Smooth muscle cell (in vitro differentiated cells): ENCODE data around the gene AMFR. TPM values are rescaled to one million over a fixed set of nuclear protein-coding genes. Genes with fewer than 3 reads are reported as not detected.
"Not testable (repeated sequence)": the region's sequence is repeated elsewhere in the genome, so short reads cannot be mapped to it uniquely, and the experiment has no call there.

Experiments
- DNase-seq: peaks from one replicate; lab custom pipeline; 2025; ENCODE audit not compliant: unreplicated experiment; lab: John Stamatoyannopoulos, UW
- H2AFZ ChIP-seq: fragments of 200-600 bp; sonication (generic); 2 replicates; pipeline ENCODE4 v1.6.0; 2016; ENCODE audit warnings: antibody characterized with exemption, low read depth, mild to moderate bottlenecking
- H3F3A ChIP-seq: fragments of 200-600 bp; sonication (generic); 2 replicates; pipeline ENCODE4 v1.6.0; 2017; ENCODE audit warnings: antibody characterized with exemption, low read depth
- H3K27ac ChIP-seq: fragments of 200-600 bp; sonication (generic); 2 replicates; pipeline ENCODE4 v1.5.1; 2016; ENCODE audit warnings: low read depth, mild to moderate bottlenecking
- H3K27me3 ChIP-seq: fragments of 200-600 bp; sonication (generic); 2 replicates; pipeline ENCODE4 v1.6.1; 2016; ENCODE audit warnings: low read depth, mild to moderate bottlenecking
- H3K36me3 ChIP-seq: fragments of 200-600 bp; sonication (generic); 2 replicates; pipeline ENCODE4 v1.5.1; 2016; ENCODE audit warnings: low read depth
- H3K4me1 ChIP-seq: fragments of 200-600 bp; sonication (generic); 2 replicates; pipeline ENCODE4 v1.5.1; 2016; ENCODE audit warnings: low read depth
- H3K4me2 ChIP-seq: fragments of 200-600 bp; sonication (generic); 2 replicates; pipeline ENCODE4 v1.6.0; 2016; ENCODE audit warnings: mild to moderate bottlenecking
- H3K4me3 ChIP-seq: fragments of 200-600 bp; sonication (generic); 2 replicates; pipeline ENCODE4 v1.5.1; 2016; ENCODE audit warnings: mild to moderate bottlenecking
- H3K79me2 ChIP-seq: fragments of 200-600 bp; sonication (generic); 2 replicates; pipeline ENCODE4 v1.6.0; 2016; ENCODE audit warnings: low read depth, mild to moderate bottlenecking
- H3K9ac ChIP-seq: fragments of 200-600 bp; sonication (generic); 2 replicates; pipeline ENCODE4 v1.6.0; 2016; ENCODE audit warnings: low read depth
- H3K9me3 ChIP-seq: fragments of 200-600 bp; sonication (generic); replicated peaks from 2 replicates; pipeline ENCODE4 v1.5.1; 2016; ENCODE audit warnings: low read depth
- H4K20me1 ChIP-seq: fragments of 200-600 bp; sonication (generic); 2 replicates; pipeline ENCODE4 v1.6.0; 2016; ENCODE audit warnings: low read depth
- CTCF ChIP-seq: fragments of 200-600 bp; sonication (generic); IDR thresholded peaks from 2 replicates; pipeline ENCODE4 v1.5.1; 2017; ENCODE audit warnings: borderline replicate concordance, mild to moderate bottlenecking, antibody characterized with exemption; ENCODE audit not compliant: insufficient read depth, poor library complexity, severe bottlenecking
- WGBS: methylation state at CpG from one replicate; pipeline ENCODE4 v1.1.7; 2016; ENCODE audit warnings: low lambda C conversion rate; 5-methylcytosine and 5-hydroxymethylcytosine counted together
- polyA plus RNA-seq: library from polyadenylated mRNA; unstranded; fragments of >200 nt; fragmentation: Nextera tagmentation; extraction: Ambion mirVana; gene quantifications from 2 replicates; pipeline ENCODE4 v1.2.1, GENCODE V29; 2016
- total RNA-seq: library from RNA; depleted of rRNA; stranded (reverse); fragments of >200 nt; gene quantifications from 2 replicates; pipeline ENCODE4 v1.2.3, GENCODE V29; 2014

Gene AMFR
- total and polyA plus RNA-seq, 2 experiments from 2014 or later: 45.2 to 76.6 TPM

- not testable (repeated sequence) for H3K9ac ChIP-seq, H4K20me1 ChIP-seq, DNase-seq, H3K4me3 ChIP-seq, H3K27me3 ChIP-seq, H3K4me1 ChIP-seq, H3K4me2 ChIP-seq, H3F3A ChIP-seq, H3K27ac ChIP-seq, H2AFZ ChIP-seq
- Histone ChIP-seq H3K9me3 (peaks cover 19% of the 10 kb centered on the region), H3K36me3 (peaks cover 29% of the 10 kb centered on the region), H3K79me2 (peaks cover 13% of the 10 kb centered on the region)
- 88% methylated on average over 6 of the region's 6 CpGs for WGBS
Observed at GRCh38 chr16:56379044-56379443, 46.3 kb downstream of the AMFR start.

GRCh38 chr16:56375792-56376191 is 49.6 kb downstream of the AMFR start:
- peaks cover 13% of the 10 kb centered on the region for H3K79me2 ChIP-seq
- 95% methylated on average over 6 of the region's 6 CpGs for WGBS
- not testable (repeated sequence) for H3K27ac ChIP-seq

GRCh38 chr16:56373003-56373402 is 52.3 kb downstream of the AMFR start:
- no peak for DNase-seq
- no peaks in the 10 kb centered on the region for H3K36me3 ChIP-seq
- no peaks in the 10 kb centered on the region for H3K27me3 ChIP-seq
- H4K20me1 ChIP-seq: peaks cover 16% of the 10 kb centered on the region
- no peak overlapping the region for H3K4me2 ChIP-seq
- no peak overlapping the region for H2AFZ ChIP-seq
- no peaks in the 10 kb centered on the region for H3F3A ChIP-seq
- no peaks in the 10 kb centered on the region for H3K9me3 ChIP-seq
- no peaks in the 10 kb centered on the region for H3K4me1 ChIP-seq
- WGBS: 86% methylated on average over 4 of the region's 4 CpGs
- no peak for TF ChIP-seq CTCF
- no peak overlapping the region for H3K27ac ChIP-seq
- no peak overlapping the region for H3K4me3 ChIP-seq
- peaks cover 13% of the 10 kb centered on the region for H3K79me2 ChIP-seq
- no peak overlapping the region for H3K9ac ChIP-seq

More at GRCh38 chr16:56375792-56376191, 49.6 kb downstream of the AMFR start:
- not testable (repeated sequence) for H3F3A ChIP-seq, H3K27me3 ChIP-seq, H3K4me2 ChIP-seq, H3K4me3 ChIP-seq, H2AFZ ChIP-seq, H3K9ac ChIP-seq, DNase-seq, H3K4me1 ChIP-seq, H3K9me3 ChIP-seq
- H3K36me3 ChIP-seq: peaks cover 14% of the 10 kb centered on the region
- H4K20me1 ChIP-seq: peaks cover 16% of the 10 kb centered on the region

- Histone ChIP-seq H3K9ac (no peak overlapping the region), H2AFZ (no peak overlapping the region), H3K4me1 (no peaks in the 10 kb centered on the region), H3K4me2 (no peak overlapping the region), H4K20me1 (peaks cover 16% of the 10 kb centered on the region), H3K79me2 (peaks cover 11% of the 10 kb centered on the region), H3K27ac (no peak overlapping the region), H3K4me3 (no peak overlapping the region), H3F3A (no peaks in the 10 kb centered on the region), H3K9me3 (no peaks in the 10 kb centered on the region), H3K36me3 (no peaks in the 10 kb centered on the region), H3K27me3 (no peaks in the 10 kb centered on the region)
- DNase-seq: no peak
- WGBS: 93% methylated on average over 7 of the region's 7 CpGs
- no peak for TF ChIP-seq CTCF
Observed at GRCh38 chr16:56372013-56372634, 53.2 kb downstream of the AMFR start.

- no peak for TF ChIP-seq CTCF
- Histone ChIP-seq H3K36me3 (no peaks in the 10 kb centered on the region), H3K4me3 (no peak overlapping the region), H3K9ac (no peak overlapping the region), H3K4me1 (no peaks in the 10 kb centered on the region), H3F3A (no peaks in the 10 kb centered on the region), H3K27ac (no peak overlapping the region), H3K27me3 (no peaks in the 10 kb centered on the region), H3K79me2 (peaks cover 6% of the 10 kb centered on the region), H4K20me1 (peaks cover 16% of the 10 kb centered on the region), H2AFZ (no peak overlapping the region), H3K9me3 (no peaks in the 10 kb centered on the region), H3K4me2 (no peak overlapping the region)
- 91% methylated on average over 1 of the region's 1 CpG for WGBS
- no peak for DNase-seq
Observed at GRCh38 chr16:56371660-56371937, 53.7 kb downstream of the AMFR start.
